ENCODE results near the gene BACH1. TPM values are rescaled to one million over a fixed set of nuclear protein-coding genes. Genes with fewer than 3 reads are reported as not detected.

BACH1 gene
- total RNA-seq, 1 donor, result 189 TPM

DNA sequence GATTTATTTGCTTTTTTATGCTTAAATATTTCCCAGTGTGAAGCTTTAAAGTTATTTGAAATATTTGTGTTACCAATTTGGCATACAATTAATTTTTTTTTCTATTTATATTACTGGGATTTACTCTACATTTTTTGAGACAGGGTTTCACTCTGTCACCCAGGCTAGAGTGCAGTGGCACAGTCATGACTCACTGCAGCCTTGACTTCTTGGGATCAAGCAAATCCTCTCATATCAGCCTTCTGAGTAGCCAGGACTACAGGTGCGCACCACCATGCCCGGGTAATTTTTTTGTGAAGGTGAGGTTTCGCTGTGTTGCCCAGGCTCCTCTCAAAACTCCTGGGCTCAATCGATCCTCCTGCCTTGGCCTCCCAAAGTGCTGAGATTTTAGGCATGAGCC, 39.5 kb downstream of the BACH1 start:
- Histone ChIP-seq H3K36me3 (ENCODE audit: insufficient read depth, low read length) (peaks cover 19% of the 10 kb centered on the region), H3K27me3 (ENCODE audit: insufficient read depth, low read length) (no peaks in the 10 kb centered on the region), H2AFZ (ENCODE audit: low read length) (no peak overlapping the region), H3K9me3 (ENCODE audit: low read depth, low read length) (no peaks in the 10 kb centered on the region), H3K4me3 (ENCODE audit: insufficient read depth, low read length) (no peak overlapping the region), H3K27ac (ENCODE audit: low read depth, low read length) (peak overlapping the region; percentile 31), H3K4me2 (ENCODE audit: insufficient read depth, low read length) (no peak overlapping the region), H3K4me1 (ENCODE audit: insufficient read depth, low read length) (peaks cover 84% of the 10 kb centered on the region), H3K79me2 (ENCODE audit: insufficient read depth, low read length) (peaks cover 83% of the 10 kb centered on the region), H4K20me1 (ENCODE audit: insufficient read depth, low read length) (peaks cover 2% of the 10 kb centered on the region)
- no peak for DNase-seq (ENCODE audit: insufficient read length, low spot score, missing footprints)
- TF ChIP-seq, protein P1, sequence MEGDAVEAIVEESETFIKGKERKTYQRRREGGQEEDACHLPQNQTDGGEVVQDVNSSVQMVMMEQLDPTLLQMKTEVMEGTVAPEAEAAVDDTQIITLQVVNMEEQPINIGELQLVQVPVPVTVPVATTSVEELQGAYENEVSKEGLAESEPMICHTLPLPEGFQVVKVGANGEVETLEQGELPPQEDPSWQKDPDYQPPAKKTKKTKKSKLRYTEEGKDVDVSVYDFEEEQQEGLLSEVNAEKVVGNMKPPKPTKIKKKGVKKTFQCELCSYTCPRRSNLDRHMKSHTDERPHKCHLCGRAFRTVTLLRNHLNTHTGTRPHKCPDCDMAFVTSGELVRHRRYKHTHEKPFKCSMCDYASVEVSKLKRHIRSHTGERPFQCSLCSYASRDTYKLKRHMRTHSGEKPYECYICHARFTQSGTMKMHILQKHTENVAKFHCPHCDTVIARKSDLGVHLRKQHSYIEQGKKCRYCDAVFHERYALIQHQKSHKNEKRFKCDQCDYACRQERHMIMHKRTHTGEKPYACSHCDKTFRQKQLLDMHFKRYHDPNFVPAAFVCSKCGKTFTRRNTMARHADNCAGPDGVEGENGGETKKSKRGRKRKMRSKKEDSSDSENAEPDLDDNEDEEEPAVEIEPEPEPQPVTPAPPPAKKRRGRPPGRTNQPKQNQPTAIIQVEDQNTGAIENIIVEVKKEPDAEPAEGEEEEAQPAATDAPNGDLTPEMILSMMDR (IDR thresholded peaks at IDR 0.05; ENCODE audit: extremely low read depth, low read depth, low read length), result no peak

DNA sequence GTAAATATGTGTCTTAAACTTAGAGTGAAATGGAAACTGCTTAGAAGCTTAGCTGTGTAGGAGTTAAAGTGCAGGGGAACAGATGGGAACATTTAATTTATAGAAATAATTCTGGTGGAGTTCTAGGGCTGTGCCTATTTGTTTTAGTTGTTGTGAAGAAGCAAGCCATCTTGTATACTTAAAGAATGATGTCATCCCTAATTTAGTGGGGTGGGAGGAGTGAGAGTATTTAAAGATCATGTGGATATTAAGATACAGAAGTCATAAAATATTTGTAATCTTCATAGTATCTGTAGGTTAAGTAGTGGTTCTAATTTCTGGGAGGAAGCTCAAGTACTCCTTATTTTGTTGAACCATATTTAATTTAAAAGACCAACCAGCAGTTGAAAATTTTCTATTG, 41.5 kb downstream of the BACH1 start:
- Histone ChIP-seq H3K27me3 (ENCODE audit: insufficient read depth, low read length) (no peaks in the 10 kb centered on the region), H3K4me2 (ENCODE audit: insufficient read depth, low read length) (no peak overlapping the region), H3K9me3 (ENCODE audit: low read depth, low read length) (no peaks in the 10 kb centered on the region), H3K27ac (ENCODE audit: low read depth, low read length) (peak overlapping the region; percentile 89), H3K36me3 (ENCODE audit: insufficient read depth, low read length) (peaks cover 21% of the 10 kb centered on the region), H3K79me2 (ENCODE audit: insufficient read depth, low read length) (peaks cover 84% of the 10 kb centered on the region), H3K4me1 (ENCODE audit: insufficient read depth, low read length) (peaks cover 84% of the 10 kb centered on the region), H3K4me3 (ENCODE audit: insufficient read depth, low read length) (no peak overlapping the region), H4K20me1 (ENCODE audit: insufficient read depth, low read length) (no peaks in the 10 kb centered on the region), H2AFZ (ENCODE audit: low read length) (no peak overlapping the region)
- no peak for DNase-seq (ENCODE audit: insufficient read length, low spot score, missing footprints)
- TF ChIP-seq, protein P1 (IDR thresholded peaks at IDR 0.05; ENCODE audit: extremely low read depth, low read depth, low read length), result no peak

DNA sequence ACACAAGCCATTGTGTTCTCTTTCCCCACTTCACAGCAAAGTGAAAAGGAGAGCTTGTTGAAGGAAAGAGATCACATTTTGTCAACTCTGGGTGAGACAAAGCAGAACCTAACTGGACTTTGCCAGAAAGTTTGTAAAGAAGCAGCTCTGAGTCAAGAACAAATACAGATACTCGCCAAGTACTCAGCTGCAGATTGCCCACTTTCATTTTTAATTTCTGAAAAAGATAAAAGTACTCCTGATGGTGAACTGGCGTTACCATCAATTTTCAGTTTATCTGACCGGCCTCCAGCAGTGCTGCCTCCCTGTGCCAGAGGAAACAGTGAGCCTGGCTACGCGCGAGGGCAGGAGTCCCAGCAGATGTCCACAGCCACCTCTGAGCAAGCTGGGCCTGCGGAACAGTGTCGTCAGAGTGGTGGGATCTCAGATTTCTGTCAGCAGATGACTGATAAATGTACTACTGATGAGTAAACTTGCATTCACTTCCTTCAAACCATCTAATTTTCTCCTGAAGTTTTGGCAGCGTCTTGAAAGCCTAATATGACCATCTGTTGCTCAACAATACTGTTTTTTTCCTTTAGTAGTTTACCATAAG, 43.7 kb downstream of the BACH1 start:
- peak overlapping the region; percentile 25 for H3K4me3 ChIP-seq (ENCODE audit: insufficient read depth, low read length)
- H3K4me1 ChIP-seq (ENCODE audit: insufficient read depth, low read length), result peaks cover 75% of the 10 kb centered on the region
- peak overlapping the region; percentile 70 for H3K4me2 ChIP-seq (ENCODE audit: insufficient read depth, low read length)
- peaks cover 84% of the 10 kb centered on the region for H3K79me2 ChIP-seq (ENCODE audit: insufficient read depth, low read length)
- no peaks in the 10 kb centered on the region for H4K20me1 ChIP-seq (ENCODE audit: insufficient read depth, low read length)
- H3K9me3 ChIP-seq (ENCODE audit: low read depth, low read length), result no peaks in the 10 kb centered on the region
- TF ChIP-seq, protein P1 (IDR thresholded peaks at IDR 0.05; ENCODE audit: extremely low read depth, low read depth, low read length), result peak; percentile 6
- peak overlapping the region; percentile 89 for H3K27ac ChIP-seq (ENCODE audit: low read depth, low read length)
- no peaks in the 10 kb centered on the region for H3K27me3 ChIP-seq (ENCODE audit: insufficient read depth, low read length)
- no peak overlapping the region for H2AFZ ChIP-seq (ENCODE audit: low read length)
- peak; percentile 87 for DNase-seq (ENCODE audit: insufficient read length, low spot score, missing footprints)
- peaks cover 36% of the 10 kb centered on the region for H3K36me3 ChIP-seq (ENCODE audit: insufficient read depth, low read length)

DNA sequence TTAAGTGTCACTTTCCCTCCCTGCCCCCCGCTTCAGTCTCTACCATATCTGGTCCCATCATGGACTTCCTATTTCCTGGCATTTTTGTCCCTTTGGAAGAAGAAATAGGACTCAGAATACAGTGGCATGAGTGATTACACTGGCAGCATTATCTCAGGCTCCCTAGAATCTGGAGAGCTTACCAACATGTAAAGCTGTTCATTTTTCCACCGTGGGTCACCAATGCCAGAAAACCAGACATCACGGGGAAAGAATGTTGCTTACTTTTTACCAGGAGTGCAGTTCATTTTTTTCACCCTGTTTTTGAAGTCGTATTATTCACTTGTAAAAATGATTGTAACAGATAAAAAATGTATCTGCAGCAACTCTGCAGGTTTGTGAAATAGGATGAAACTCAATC, 44.8 kb downstream of the BACH1 start:
- peaks cover 82% of the 10 kb centered on the region for H3K4me1 ChIP-seq (ENCODE audit: insufficient read depth, low read length)
- peak overlapping the region; percentile 89 for H3K27ac ChIP-seq (ENCODE audit: low read depth, low read length)
- peaks cover 29% of the 10 kb centered on the region for H3K36me3 ChIP-seq (ENCODE audit: insufficient read depth, low read length)
- H3K79me2 ChIP-seq (ENCODE audit: insufficient read depth, low read length), result peaks cover 77% of the 10 kb centered on the region
- H3K4me3 ChIP-seq (ENCODE audit: insufficient read depth, low read length), result no peak overlapping the region
- H3K27me3 ChIP-seq (ENCODE audit: insufficient read depth, low read length), result no peaks in the 10 kb centered on the region
- DNase-seq (ENCODE audit: insufficient read length, low spot score, missing footprints), result peak; percentile 72
- H2AFZ ChIP-seq (ENCODE audit: low read length), result no peak overlapping the region
- H3K4me2 ChIP-seq (ENCODE audit: insufficient read depth, low read length), result peak overlapping the region; percentile 45
- no peaks in the 10 kb centered on the region for H3K9me3 ChIP-seq (ENCODE audit: low read depth, low read length)
- TF ChIP-seq, protein P1 (IDR thresholded peaks at IDR 0.05; ENCODE audit: extremely low read depth, low read depth, low read length), result no peak
- H4K20me1 ChIP-seq (ENCODE audit: insufficient read depth, low read length), result no peaks in the 10 kb centered on the region
